OCI-LY7 (cell line): ENCODE measurements around the gene DCAF15. TPM values are rescaled to one million over a fixed set of nuclear protein-coding genes. Genes with fewer than 3 reads are reported as not detected.
A peak's percentile ranks its signal among the peaks of the same experiment; 100 is the strongest.

Experiments used
- BruUV-seq: library from RNA; stranded (reverse); fragments of 400-500 nt; replicated peaks from 2 replicates; lab custom pipeline; 2021; lab: Mats Ljungman, UMichigan
- CTCF ChIA-PET: fragments of 300-600 bp; sonication (Branson Sonifier 250); formaldehyde crosslinking; loops from one replicate; lab custom pipeline; 2022; ENCODE audit warnings: antibody characterized with exemption; ENCODE audit not compliant: unreplicated experiment; lab: Charles Lee
- POLR2A ChIA-PET: fragments of 300-600 bp; sonication (Branson Sonifier 250); formaldehyde crosslinking; loops from one replicate; lab custom pipeline; 2022; ENCODE audit warnings: antibody characterized with exemption; lab: Charles Lee
- DNase-seq: peaks from one replicate; pipeline ENCODE4 v3.0.0-alpha.2; 2015; ENCODE audit warnings: low spot score
- H2AFZ ChIP-seq: fragments of 200-600 bp; sonication (generic), shearing (Covaris generic); 2 replicates; pipeline ENCODE4 v1.6.1; 2014; ENCODE audit warnings: mild to moderate bottlenecking, antibody characterized with exemption, low read length, moderate library complexity
- H3K27ac ChIP-seq: fragments of 200-600 bp; sonication (generic); 2 replicates; pipeline ENCODE4 v1.5.1; 2014; ENCODE audit warnings: mixed run types, low read depth, mild to moderate bottlenecking, moderate library complexity, low read length, inconsistent platforms; ENCODE audit not compliant: poor library complexity, severe bottlenecking
- H3K36me3 ChIP-seq: fragments of 200-600 bp; sonication (generic); 2 replicates; pipeline ENCODE4 v1.6.1; 2014; ENCODE audit warnings: mild to moderate bottlenecking, antibody characterized with exemption, low read length, moderate library complexity, mixed read lengths; ENCODE audit not compliant: insufficient read depth
- H3K4me1 ChIP-seq: fragments of 200-600 bp; sonication (generic); 2 replicates; pipeline ENCODE4 v1.5.1; 2014; ENCODE audit warnings: mild to moderate bottlenecking, low read length; ENCODE audit not compliant: insufficient read depth, poor library complexity, severe bottlenecking
- H3K4me2 ChIP-seq: fragments of 200-600 bp; sonication (generic); 2 replicates; pipeline ENCODE4 v1.6.1; 2014; ENCODE audit warnings: mild to moderate bottlenecking, low read length
- H3K4me3 ChIP-seq: fragments of 200-600 bp; sonication (generic); 2 replicates; pipeline ENCODE4 v1.5.1; 2014; ENCODE audit warnings: mild to moderate bottlenecking, low read depth, low read length; ENCODE audit not compliant: poor library complexity, severe bottlenecking
- H3K79me2 ChIP-seq: fragments of 200-600 bp; sonication (generic); 2 replicates; pipeline ENCODE4 v1.6.1; 2016; ENCODE audit warnings: low read depth, mild to moderate bottlenecking, low read length, moderate library complexity, mixed read lengths; ENCODE audit not compliant: insufficient read depth
- H3K9me2 ChIP-seq: fragments of 200-600 bp; sonication (generic); 2 replicates; pipeline ENCODE4 v1.6.1; 2016; ENCODE audit warnings: mild to moderate bottlenecking, low read length, mixed read lengths; ENCODE audit not compliant: insufficient read depth
- H3K9me3 ChIP-seq: fragments of 200-600 bp; sonication (generic); 2 replicates; pipeline ENCODE4 v1.6.1; 2014; ENCODE audit warnings: mild to moderate bottlenecking, mixed run types, low read length, mixed read lengths
- H4K20me1 ChIP-seq: fragments of 200-600 bp; sonication (generic); 2 replicates; pipeline ENCODE4 v1.6.1; 2014; ENCODE audit warnings: mild to moderate bottlenecking, antibody characterized with exemption, low read length, moderate library complexity, mixed read lengths; ENCODE audit not compliant: insufficient read depth
- EZH2phosphoT487 ChIP-seq: fragments of 200-600 bp; sonication (generic); IDR thresholded peaks from 2 replicates; pipeline ENCODE4 v1.6.1; 2018; ENCODE audit warnings: low read depth, borderline replicate concordance, mild to moderate bottlenecking, mixed run types, antibody characterized with exemption, low read length, moderate library complexity, mixed read lengths
- intact Hi-C: fragments of 100-400 bp; cut with micrococcal nuclease; formaldehyde crosslinking; loops from one replicate; pipeline ENCODE4 v1.10.0; 2022; ENCODE audit not compliant: unreplicated experiment
- total RNA-seq, 2 experiments: library from RNA; depleted of rRNA in 1 of 2; stranded (reverse); fragments of >200 nt in 1 of 2; shearing (Covaris generic) in 1 of 2; gene quantifications; 2 replicates each; pipeline ENCODE4 v1.2.3, GENCODE V29; 2014 to 2022
- TF ChIP-seq, protein P1 (sequence below): fragments of 200-600 bp; sonication (generic); conservative IDR thresholded peaks from 2 replicates; pipeline ENCODE4 v1.5.1; 2014; ENCODE audit warnings: mild to moderate bottlenecking, antibody characterized with exemption, low read length, moderate library complexity, mixed read lengths

Gene DCAF15
- total RNA-seq, 2 experiments from 2014 or later = 71.3 to 86.2 TPM

DNA sequence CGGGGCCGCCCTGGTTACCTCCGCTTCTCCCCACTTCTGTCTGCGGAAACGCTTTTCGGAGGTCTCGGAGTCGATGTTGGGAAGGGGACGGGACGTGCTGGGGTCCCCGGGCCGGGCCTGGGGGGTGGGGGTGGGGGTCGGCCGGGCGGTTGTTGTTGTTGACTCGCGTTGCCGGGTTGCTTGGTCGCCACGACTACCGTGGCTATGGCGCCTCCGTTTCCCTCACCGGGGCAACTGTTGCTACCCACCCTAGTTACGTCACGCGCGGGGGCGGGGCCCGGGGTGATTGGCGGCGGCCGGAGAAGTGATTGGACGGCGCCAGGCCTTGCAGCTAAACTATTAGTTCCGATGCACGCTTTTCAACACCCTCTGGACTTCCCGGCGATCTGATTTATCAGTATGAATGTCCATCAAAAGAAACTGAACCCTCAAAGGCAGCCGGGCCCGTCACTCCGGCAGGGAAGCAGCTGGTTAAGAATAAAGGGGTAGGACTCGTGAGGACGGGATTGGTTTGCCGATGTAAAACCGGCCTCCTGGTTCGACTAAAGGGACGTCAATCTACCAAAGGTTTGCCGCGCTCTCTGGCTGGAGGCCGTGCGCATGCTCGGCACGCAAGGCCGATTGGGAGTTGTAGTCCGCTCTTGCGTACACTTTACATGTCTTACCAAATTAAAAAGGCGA, 53.9 kb downstream of the DCAF15 start, which contains the start of gene RFX1:
Gene RFX1 (minus strand): TSS at position 236 of the 681 bp plus-strand sequence. CDS start 12,477 bp downstream, outside the sequence.
- ChIA-PET CTCF (interaction anchor here (0.6 to 0.7 kb wide), 2 partner anchors 46 to 68 kb away, joined by 3 to 4 read pairs; partner anchors contain the start of gene PODNL1), POLR2A (interaction anchor here (0.7 to 5.6 kb wide), 4 partner anchors 13 to 123 kb away, joined by 3 to 39 read pairs (median 5); no protein-coding TSS in a partner anchor)
- H3K4me1 ChIP-seq = peaks cover 43% of the 10 kb centered on the region
- H3K27ac ChIP-seq = peak within 1 kb of the TSS; percentile 87
- no peaks in the 10 kb centered on the region for H4K20me1 ChIP-seq
- no peaks in the 10 kb centered on the region for H3K9me2 ChIP-seq
- no TSS peak for BruUV-seq
- TF ChIP-seq EZH2phosphoT487 = no peak
- DNase-seq = peak; percentile 99
- H3K36me3 ChIP-seq = no peaks in the 10 kb centered on the region
- H3K79me2 ChIP-seq = peaks cover 39% of the 10 kb centered on the region; the same call in 1 of the 2 replicates
- H3K4me2 ChIP-seq = peak within 1 kb of the TSS; percentile 93
- peak within 1 kb of the TSS; percentile 78 for H3K4me3 ChIP-seq
- H3K9me3 ChIP-seq = no peaks in the 10 kb centered on the region
- intact Hi-C loops = loop anchor here (1.0 kb wide), 2 partner anchors 54 to 75 kb away; partner anchors contain the start of gene DCAF15
- H2AFZ ChIP-seq = peak within 1 kb of the TSS; percentile 83

GRCh38 chr19:14006766-14007562, 54.7 kb downstream of the DCAF15 start:
- peak overlapping the region; percentile 87 for H3K27ac ChIP-seq
- H3K79me2 ChIP-seq = peaks cover 32% of the 10 kb centered on the region; the same call in 1 of the 2 replicates
- H2AFZ ChIP-seq = peak overlapping the region; percentile 83
- H3K4me3 ChIP-seq = peak overlapping the region; percentile 78
- no peaks in the 10 kb centered on the region for H4K20me1 ChIP-seq
- no peaks in the 10 kb centered on the region for H3K36me3 ChIP-seq
- intact Hi-C loops = loop anchor here (1.0 kb wide), 2 partner anchors 55 to 74 kb away; partner anchors contain the start of gene DCAF15
- H3K9me2 ChIP-seq = no peaks in the 10 kb centered on the region
- H3K4me2 ChIP-seq = peak overlapping the region; percentile 77
- no peak for DNase-seq
- TF ChIP-seq, protein P1, sequence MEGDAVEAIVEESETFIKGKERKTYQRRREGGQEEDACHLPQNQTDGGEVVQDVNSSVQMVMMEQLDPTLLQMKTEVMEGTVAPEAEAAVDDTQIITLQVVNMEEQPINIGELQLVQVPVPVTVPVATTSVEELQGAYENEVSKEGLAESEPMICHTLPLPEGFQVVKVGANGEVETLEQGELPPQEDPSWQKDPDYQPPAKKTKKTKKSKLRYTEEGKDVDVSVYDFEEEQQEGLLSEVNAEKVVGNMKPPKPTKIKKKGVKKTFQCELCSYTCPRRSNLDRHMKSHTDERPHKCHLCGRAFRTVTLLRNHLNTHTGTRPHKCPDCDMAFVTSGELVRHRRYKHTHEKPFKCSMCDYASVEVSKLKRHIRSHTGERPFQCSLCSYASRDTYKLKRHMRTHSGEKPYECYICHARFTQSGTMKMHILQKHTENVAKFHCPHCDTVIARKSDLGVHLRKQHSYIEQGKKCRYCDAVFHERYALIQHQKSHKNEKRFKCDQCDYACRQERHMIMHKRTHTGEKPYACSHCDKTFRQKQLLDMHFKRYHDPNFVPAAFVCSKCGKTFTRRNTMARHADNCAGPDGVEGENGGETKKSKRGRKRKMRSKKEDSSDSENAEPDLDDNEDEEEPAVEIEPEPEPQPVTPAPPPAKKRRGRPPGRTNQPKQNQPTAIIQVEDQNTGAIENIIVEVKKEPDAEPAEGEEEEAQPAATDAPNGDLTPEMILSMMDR = no peak
- no peak for TF ChIP-seq EZH2phosphoT487
- TSS peak; percentile 90 for BruUV-seq
- H3K9me3 ChIP-seq = no peaks in the 10 kb centered on the region
- POLR2A ChIA-PET = interaction anchor here (0.5 to 5.6 kb wide), 5 partner anchors 12 to 124 kb away, joined by 3 to 39 read pairs (median 3); no protein-coding TSS in a partner anchor
- CTCF ChIA-PET = no interaction called here
- peaks cover 35% of the 10 kb centered on the region for H3K4me1 ChIP-seq

Other genes with a start within 250 kb of the DCAF15 start
- 27.3 and 33.4 TPM in 2 replicates for gene MRI1, start 188.0 kb upstream of the DCAF15 start, total RNA-seq (2014; rRNA removed; shearing (Covaris generic))
- 23.4 and 27.1 TPM in 2 replicates for gene MRI1, start 188.0 kb upstream of the DCAF15 start, total RNA-seq (2022)
- 162 and 177 TPM in 2 replicates for gene C19orf53, start 178.1 kb upstream of the DCAF15 start, total RNA-seq (2014; rRNA removed; shearing (Covaris generic))
- 80.3 and 90.1 TPM in 2 replicates for gene C19orf53, start 178.1 kb upstream of the DCAF15 start, total RNA-seq (2022)
- gene ZSWIM4, start 157.1 kb upstream of the DCAF15 start, total RNA-seq (2014; rRNA removed; shearing (Covaris generic)) = 3.7 and 5.0 TPM in 2 replicates
- 10.8 and 13.4 TPM in 2 replicates for gene ZSWIM4, start 157.1 kb upstream of the DCAF15 start, total RNA-seq (2022)
- not detected in 2 replicates for gene NANOS3, start 75.4 kb upstream of the DCAF15 start, total RNA-seq (2014; rRNA removed; shearing (Covaris generic))
- gene NANOS3, start 75.4 kb upstream of the DCAF15 start, total RNA-seq (2022) = not detected in 2 replicates
- 2.5 and 4.5 TPM in 2 replicates for gene BRME1, start 46.4 kb upstream of the DCAF15 start, total RNA-seq (2014; rRNA removed; shearing (Covaris generic))
- gene BRME1, start 46.4 kb upstream of the DCAF15 start, total RNA-seq (2022) = 7.1 and 7.2 TPM in 2 replicates
- 18.7 and 23.3 TPM in 2 replicates for gene CC2D1A, start 46.3 kb upstream of the DCAF15 start, total RNA-seq (2014; rRNA removed; shearing (Covaris generic))
- 44.0 and 48.3 TPM in 2 replicates for gene CC2D1A, start 46.3 kb upstream of the DCAF15 start, total RNA-seq (2022)
- 0.16 TPM in 1 of 2 replicates, not detected in the other for gene PODNL1, start 14.1 kb upstream of the DCAF15 start, total RNA-seq (2014; rRNA removed; shearing (Covaris generic))
- 0.20 TPM in 1 of 2 replicates, not detected in the other for gene PODNL1, start 14.1 kb upstream of the DCAF15 start, total RNA-seq (2022)
- gene RFX1, start 53.8 kb downstream of the DCAF15 start, total RNA-seq (2014; rRNA removed; shearing (Covaris generic)) = 3.5 and 4.4 TPM in 2 replicates
- gene RFX1, start 53.8 kb downstream of the DCAF15 start, total RNA-seq (2022) = 13.8 and 17.4 TPM in 2 replicates
- gene RLN3, start 75.6 kb downstream of the DCAF15 start, total RNA-seq (2014; rRNA removed; shearing (Covaris generic)) = not detected in 2 replicates
- gene RLN3, start 75.6 kb downstream of the DCAF15 start, total RNA-seq (2022) = not detected in 2 replicates
- 5.2 and 6.7 TPM in 2 replicates for gene IL27RA, start 79.3 kb downstream of the DCAF15 start, total RNA-seq (2014; rRNA removed; shearing (Covaris generic))
- 6.0 and 9.0 TPM in 2 replicates for gene IL27RA, start 79.3 kb downstream of the DCAF15 start, total RNA-seq (2022)
- gene PALM3, start 109.6 kb downstream of the DCAF15 start, total RNA-seq (2014; rRNA removed; shearing (Covaris generic)) = 0.09 TPM in 1 of 2 replicates, not detected in the other
- gene PALM3, start 109.6 kb downstream of the DCAF15 start, total RNA-seq (2022) = not detected in 2 replicates
- 3.3 and 6.4 TPM in 2 replicates for gene MISP3, start 120.3 kb downstream of the DCAF15 start, total RNA-seq (2014; rRNA removed; shearing (Covaris generic))
- gene MISP3, start 120.3 kb downstream of the DCAF15 start, total RNA-seq (2022) = 3.9 TPM in 2 replicates
- 1.0 and 2.6 TPM in 2 replicates for gene C19orf67, start 133.3 kb downstream of the DCAF15 start, total RNA-seq (2014; rRNA removed; shearing (Covaris generic))
- gene C19orf67, start 133.3 kb downstream of the DCAF15 start, total RNA-seq (2022) = 0.55 and 1.4 TPM in 2 replicates
- 116 and 128 TPM in 2 replicates for gene SAMD1, start 138.2 kb downstream of the DCAF15 start, total RNA-seq (2014; rRNA removed; shearing (Covaris generic))
- gene SAMD1, start 138.2 kb downstream of the DCAF15 start, total RNA-seq (2022) = 124 and 128 TPM in 2 replicates
- 18.0 and 21.1 TPM in 2 replicates for gene PRKACA, start 165.3 kb downstream of the DCAF15 start, total RNA-seq (2014; rRNA removed; shearing (Covaris generic))
- gene PRKACA, start 165.3 kb downstream of the DCAF15 start, total RNA-seq (2022) = 62.0 and 63.7 TPM in 2 replicates
- 115 and 202 TPM in 2 replicates for gene ASF1B, start 184.1 kb downstream of the DCAF15 start, total RNA-seq (2014; rRNA removed; shearing (Covaris generic))
- 139 and 143 TPM in 2 replicates for gene ASF1B, start 184.1 kb downstream of the DCAF15 start, total RNA-seq (2022)